ENCODE measurements around the gene RNF207. TPM values are rescaled to one million over a fixed set of nuclear protein-coding genes. Genes with fewer than 3 reads are reported as not detected.

The RNF207 gene
- total and polyA plus RNA-seq, 2 of the 13 experiments (the other 11 are each of a cell fraction or from before 2014, with no cell fraction given): 9.8 to 15.9 TPM

DNA sequence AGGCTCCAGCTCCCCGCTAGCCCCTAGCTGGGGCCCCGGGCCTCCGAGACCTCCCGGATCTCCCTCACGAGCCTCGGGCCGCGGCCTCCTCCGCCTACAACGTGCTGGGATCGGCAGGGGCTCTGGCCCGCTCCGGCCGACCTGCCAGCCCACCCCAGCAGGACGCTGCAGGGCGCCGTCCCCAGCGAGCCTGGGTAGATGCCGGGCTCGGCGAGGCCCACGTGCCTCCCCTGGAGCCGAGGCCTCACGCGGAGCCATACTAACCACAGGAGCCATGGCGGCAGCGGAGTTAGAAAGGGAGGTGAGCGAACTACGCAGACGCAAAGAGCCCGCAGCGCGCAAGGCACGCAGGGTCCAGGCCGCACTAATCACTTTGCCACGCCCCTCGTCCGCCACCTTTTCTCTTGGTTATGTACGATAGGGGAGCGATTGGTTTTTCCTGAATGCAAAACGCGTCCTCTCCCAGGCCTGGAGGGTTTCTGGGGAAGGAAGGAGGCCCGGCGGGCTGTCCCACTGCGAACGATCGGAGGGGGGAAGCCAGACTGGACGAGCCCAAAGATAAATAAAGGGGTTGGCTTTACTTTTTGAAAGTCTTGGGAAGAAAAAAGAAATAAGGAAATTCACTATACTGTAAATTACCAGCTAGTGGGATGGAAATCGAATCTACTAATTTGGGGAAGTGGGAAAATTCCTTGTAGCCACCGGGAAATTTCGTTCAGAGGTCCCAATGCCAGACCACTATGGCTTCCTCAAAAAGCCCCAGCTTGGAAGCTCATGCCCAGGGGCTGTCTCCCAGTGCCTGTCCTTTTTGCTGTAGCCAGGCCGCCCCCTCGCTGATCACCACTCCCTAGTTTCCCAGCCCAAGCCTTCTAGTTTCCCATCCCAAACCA lies 6.4 kb upstream of the RNF207 start, which contains the start of gene RPL22 (continued):
- TF ChIP-seq, protein P1, sequence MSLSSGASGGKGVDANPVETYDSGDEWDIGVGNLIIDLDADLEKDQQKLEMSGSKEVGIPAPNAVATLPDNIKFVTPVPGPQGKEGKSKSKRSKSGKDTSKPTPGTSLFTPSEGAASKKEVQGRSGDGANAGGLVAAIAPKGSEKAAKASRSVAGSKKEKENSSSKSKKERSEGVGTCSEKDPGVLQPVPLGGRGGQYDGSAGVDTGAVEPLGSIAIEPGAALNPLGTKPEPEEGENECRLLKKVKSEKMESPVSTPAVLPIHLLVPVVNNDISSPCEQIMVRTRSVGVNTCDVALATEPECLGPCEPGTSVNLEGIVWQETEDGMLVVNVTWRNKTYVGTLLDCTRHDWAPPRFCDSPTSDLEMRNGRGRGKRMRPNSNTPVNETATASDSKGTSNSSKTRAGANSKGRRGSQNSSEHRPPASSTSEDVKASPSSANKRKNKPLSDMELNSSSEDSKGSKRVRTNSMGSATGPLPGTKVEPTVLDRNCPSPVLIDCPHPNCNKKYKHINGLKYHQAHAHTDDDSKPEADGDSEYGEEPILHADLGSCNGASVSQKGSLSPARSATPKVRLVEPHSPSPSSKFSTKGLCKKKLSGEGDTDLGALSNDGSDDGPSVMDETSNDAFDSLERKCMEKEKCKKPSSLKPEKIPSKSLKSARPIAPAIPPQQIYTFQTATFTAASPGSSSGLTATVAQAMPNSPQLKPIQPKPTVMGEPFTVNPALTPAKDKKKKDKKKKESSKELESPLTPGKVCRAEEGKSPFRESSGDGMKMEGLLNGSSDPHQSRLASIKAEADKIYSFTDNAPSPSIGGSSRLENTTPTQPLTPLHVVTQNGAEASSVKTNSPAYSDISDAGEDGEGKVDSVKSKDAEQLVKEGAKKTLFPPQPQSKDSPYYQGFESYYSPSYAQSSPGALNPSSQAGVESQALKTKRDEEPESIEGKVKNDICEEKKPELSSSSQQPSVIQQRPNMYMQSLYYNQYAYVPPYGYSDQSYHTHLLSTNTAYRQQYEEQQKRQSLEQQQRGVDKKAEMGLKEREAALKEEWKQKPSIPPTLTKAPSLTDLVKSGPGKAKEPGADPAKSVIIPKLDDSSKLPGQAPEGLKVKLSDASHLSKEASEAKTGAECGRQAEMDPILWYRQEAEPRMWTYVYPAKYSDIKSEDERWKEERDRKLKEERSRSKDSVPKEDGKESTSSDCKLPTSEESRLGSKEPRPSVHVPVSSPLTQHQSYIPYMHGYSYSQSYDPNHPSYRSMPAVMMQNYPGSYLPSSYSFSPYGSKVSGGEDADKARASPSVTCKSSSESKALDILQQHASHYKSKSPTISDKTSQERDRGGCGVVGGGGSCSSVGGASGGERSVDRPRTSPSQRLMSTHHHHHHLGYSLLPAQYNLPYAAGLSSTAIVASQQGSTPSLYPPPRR (CRISPR knock-in tag; IDR thresholded peaks at IDR 0.05; ENCODE audit: borderline replicate concordance): peak; percentile 45; the same call in 1 of the 2 replicates
- TF ChIP-seq BRF2 (CRISPR knock-in tag; IDR thresholded peaks at IDR 0.05) (peak; percentile 76; the same call in 1 of the 2 replicates), HNRNPL (IDR thresholded peaks at IDR 0.05; ENCODE audit: low read depth, low read length) (no peak), RBFOX2 (IDR thresholded peaks at IDR 0.05; ENCODE audit: low read depth, low read length) (peak; percentile 99), ZKSCAN5 (CRISPR knock-in tag; IDR thresholded peaks at IDR 0.05) (peak; percentile 84), ZNF510 (CRISPR knock-in tag; IDR thresholded peaks at IDR 0.05; ENCODE audit: low read depth) (peak; percentile 87; the same call in 1 of the 2 replicates), ETV6 (CRISPR knock-in tag; conservative IDR thresholded peaks at IDR 0.05) (0 out of 2 replicates have a peak, but pooled peaks have one; percentile 84), ZNF451 (CRISPR knock-in tag; IDR thresholded peaks at IDR 0.05) (peak; percentile 89), FLYWCH1 (CRISPR knock-in tag; IDR thresholded peaks at IDR 0.05) (0 out of 2 replicates have a peak, but pooled peaks have one; percentile 84), ZNF382 (CRISPR knock-in tag; IDR thresholded peaks at IDR 0.05; ENCODE audit: borderline replicate concordance) (no peak), ZNF282 (IDR thresholded peaks at IDR 0.05; ENCODE audit: partially characterized antibody) (no peak), ZNF781 (CRISPR knock-in tag; IDR thresholded peaks at IDR 0.05; ENCODE audit: borderline replicate concordance, not compliant biosample characterization) (peak; percentile 84), IKZF5 (CRISPR knock-in tag; IDR thresholded peaks at IDR 0.05) (peak; percentile 86; the same call in 1 of the 2 replicates), MXD1 (CRISPR knock-in tag; IDR thresholded peaks at IDR 0.05) (peak; percentile 95)
- TF ChIP-seq, protein P2, sequence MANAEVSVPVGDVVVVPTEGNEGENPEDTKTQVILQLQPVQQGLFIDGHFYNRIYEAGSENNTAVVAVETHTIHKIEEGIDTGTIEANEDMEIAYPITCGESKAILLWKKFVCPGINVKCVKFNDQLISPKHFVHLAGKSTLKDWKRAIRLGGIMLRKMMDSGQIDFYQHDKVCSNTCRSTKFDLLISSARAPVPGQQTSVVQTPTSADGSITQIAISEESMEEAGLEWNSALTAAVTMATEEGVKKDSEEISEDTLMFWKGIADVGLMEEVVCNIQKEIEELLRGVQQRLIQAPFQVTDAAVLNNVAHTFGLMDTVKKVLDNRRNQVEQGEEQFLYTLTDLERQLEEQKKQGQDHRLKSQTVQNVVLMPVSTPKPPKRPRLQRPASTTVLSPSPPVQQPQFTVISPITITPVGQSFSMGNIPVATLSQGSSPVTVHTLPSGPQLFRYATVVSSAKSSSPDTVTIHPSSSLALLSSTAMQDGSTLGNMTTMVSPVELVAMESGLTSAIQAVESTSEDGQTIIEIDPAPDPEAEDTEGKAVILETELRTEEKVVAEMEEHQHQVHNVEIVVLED (CRISPR knock-in tag; IDR thresholded peaks at IDR 0.05; ENCODE audit: borderline replicate concordance): peak; percentile 99
- TF ChIP-seq, protein P3, sequence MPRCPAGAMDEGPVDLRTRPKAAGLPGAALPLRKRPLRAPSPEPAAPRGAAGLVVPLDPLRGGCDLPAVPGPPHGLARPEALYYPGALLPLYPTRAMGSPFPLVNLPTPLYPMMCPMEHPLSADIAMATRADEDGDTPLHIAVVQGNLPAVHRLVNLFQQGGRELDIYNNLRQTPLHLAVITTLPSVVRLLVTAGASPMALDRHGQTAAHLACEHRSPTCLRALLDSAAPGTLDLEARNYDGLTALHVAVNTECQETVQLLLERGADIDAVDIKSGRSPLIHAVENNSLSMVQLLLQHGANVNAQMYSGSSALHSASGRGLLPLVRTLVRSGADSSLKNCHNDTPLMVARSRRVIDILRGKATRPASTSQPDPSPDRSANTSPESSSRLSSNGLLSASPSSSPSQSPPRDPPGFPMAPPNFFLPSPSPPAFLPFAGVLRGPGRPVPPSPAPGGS (CRISPR knock-in tag; IDR thresholded peaks at IDR 0.05): peak; percentile 55; the same call in 1 of the 2 replicates
